Islet of Langerhans (tissue), 1 donor: Measurements from ENCODE around the gene MRPS23.

Experiments used
- FAIRE-seq: peaks from one replicate; lab custom pipeline; 2011; peaks lifted over from hg19 to GRCh38; lab: Jason Lieb, UNC

MRPS23 gene

GRCh38 chr17:57879437-57880085, 29.7 kb upstream of the MRPS23 start:
- FAIRE-seq = no peak

- no peak for FAIRE-seq
Observed at GRCh38 chr17:57877803-57878377, 28.0 kb upstream of the MRPS23 start.

GRCh38 chr17:57876866-57877237, 27.0 kb upstream of the MRPS23 start:
- FAIRE-seq = no peak

- FAIRE-seq = no peak
Observed at GRCh38 chr17:57876023-57876865, 26.4 kb upstream of the MRPS23 start.

- FAIRE-seq = no peak
Observed at GRCh38 chr17:57875290-57876022, 25.6 kb upstream of the MRPS23 start.

GRCh38 chr17:57874434-57875289, 24.8 kb upstream of the MRPS23 start:
- no peak for FAIRE-seq

- no peak for FAIRE-seq
Observed at GRCh38 chr17:57874058-57874419, 24.2 kb upstream of the MRPS23 start.

- FAIRE-seq = no peak
Observed at GRCh38 chr17:57873261-57874057, 23.6 kb upstream of the MRPS23 start.

GRCh38 chr17:57872536-57872935, 22.7 kb upstream of the MRPS23 start:
- no peak for FAIRE-seq

- no peak for FAIRE-seq
Observed at GRCh38 chr17:57871863-57872262, 22.0 kb upstream of the MRPS23 start.

GRCh38 chr17:57871155-57871554, 21.3 kb upstream of the MRPS23 start:
- FAIRE-seq = no peak

- FAIRE-seq = no peak
Observed at GRCh38 chr17:57870283-57870635, 20.4 kb upstream of the MRPS23 start.

GRCh38 chr17:57869617-57870282, 19.9 kb upstream of the MRPS23 start:
- no peak for FAIRE-seq

GRCh38 chr17:57868910-57869616, 19.2 kb upstream of the MRPS23 start:
- no peak for FAIRE-seq

GRCh38 chr17:57868007-57868909, 18.4 kb upstream of the MRPS23 start:
- no peak for FAIRE-seq

GRCh38 chr17:57867126-57867525, 17.3 kb upstream of the MRPS23 start:
- FAIRE-seq = no peak

GRCh38 chr17:57866723-57867122, 16.9 kb upstream of the MRPS23 start:
- FAIRE-seq = no peak

GRCh38 chr17:57866319-57866718, 16.5 kb upstream of the MRPS23 start:
- no peak for FAIRE-seq

GRCh38 chr17:57864273-57864672, 14.4 kb upstream of the MRPS23 start:
- FAIRE-seq = no peak
